Non-pigmented ciliary epithelial cell (primary cell): ENCODE measurements around the gene CTNNAL1.
"Not testable (repeated sequence)": the region's sequence is repeated elsewhere in the genome, so short reads cannot be mapped to it uniquely, and the experiment has no call there.

Experiments
- DNase-seq: peaks from one replicate; pipeline ENCODE4 v3.0.0-alpha.2; 2010; ENCODE audit warnings: low read depth

CTNNAL1 gene

GRCh38 chr9:108933231-108933717 is 80.0 kb downstream of the CTNNAL1 start:
- no peak for DNase-seq

- DNase-seq: no peak
Measured at GRCh38 chr9:108928386-108928785, 84.9 kb downstream of the CTNNAL1 start.

GRCh38 chr9:108924466-108924865 is 88.8 kb downstream of the CTNNAL1 start:
- DNase-seq: no peak

GRCh38 chr9:108921200-108921599 is 92.1 kb downstream of the CTNNAL1 start:
- DNase-seq: no peak

- DNase-seq: not testable (repeated sequence)
Measured at GRCh38 chr9:108920401-108920800, 92.9 kb downstream of the CTNNAL1 start.

- no peak for DNase-seq
Measured at GRCh38 chr9:108919517-108919916, 93.8 kb downstream of the CTNNAL1 start.

- no peak for DNase-seq
Measured at GRCh38 chr9:108913391-108913790, 99.9 kb downstream of the CTNNAL1 start.

- no peak for DNase-seq
Measured at GRCh38 chr9:108911820-108912219, 101.5 kb downstream of the CTNNAL1 start.

- no peak for DNase-seq
Measured at GRCh38 chr9:108910914-108911313, 102.4 kb downstream of the CTNNAL1 start.

GRCh38 chr9:108910402-108910801 is 102.9 kb downstream of the CTNNAL1 start:
- no peak for DNase-seq

- DNase-seq: no peak
Measured at GRCh38 chr9:108905494-108905893, 107.8 kb downstream of the CTNNAL1 start.

- no peak for DNase-seq
Measured at GRCh38 chr9:108904161-108904560, 109.1 kb downstream of the CTNNAL1 start.

GRCh38 chr9:108903420-108904103 is 109.7 kb downstream of the CTNNAL1 start:
- peak; percentile 9 for DNase-seq

- DNase-seq: no peak
Measured at GRCh38 chr9:108900176-108900575, 113.1 kb downstream of the CTNNAL1 start.

- not testable (repeated sequence) for DNase-seq
Measured at GRCh38 chr9:108899023-108899695, 114.1 kb downstream of the CTNNAL1 start.

- no peak for DNase-seq
Measured at GRCh38 chr9:108897324-108898096, 115.8 kb downstream of the CTNNAL1 start.

- DNase-seq: no peak
Measured at GRCh38 chr9:108894225-108894997, 118.9 kb downstream of the CTNNAL1 start.
